GM18511 (cell line): Measurements from ENCODE around the gene MDGA2.

Experiments
- ATAC-seq: cut with Tn5 transposase; IDR thresholded peaks from one replicate; pipeline ENCODE4 v1.9.1; 2021; ENCODE audit warnings: mild to moderate bottlenecking, moderate library complexity; ENCODE audit not compliant: unreplicated experiment

The MDGA2 gene

GRCh38 chr14:47507861-47508260, 167.5 kb downstream of the MDGA2 start:
- no peak for ATAC-seq

GRCh38 chr14:47500369-47500768, 175.0 kb downstream of the MDGA2 start:
- no peak for ATAC-seq

- no peak for ATAC-seq
Measured at GRCh38 chr14:47490766-47491165, 184.6 kb downstream of the MDGA2 start.

DNA sequence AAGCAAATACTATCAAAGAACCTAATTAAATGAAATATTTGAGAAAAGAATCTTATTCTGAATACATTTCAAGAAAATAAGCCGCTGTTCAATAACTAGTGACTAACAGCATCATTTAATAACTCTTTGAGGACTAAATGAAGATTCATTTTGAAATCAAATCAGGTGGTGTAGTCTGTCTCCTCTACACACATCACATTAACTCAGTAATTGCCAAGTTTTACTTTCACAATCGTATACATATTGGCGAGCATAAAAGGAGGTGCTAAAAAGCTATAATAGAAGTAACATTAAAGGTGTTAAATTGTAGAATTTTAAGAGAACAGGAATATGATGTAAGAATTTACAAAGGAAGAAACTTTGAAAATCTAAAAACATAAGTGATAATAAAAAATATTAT, 185.1 kb downstream of the MDGA2 start:
- ATAC-seq, result no peak

GRCh38 chr14:47485421-47485820, 190.0 kb downstream of the MDGA2 start:
- no peak for ATAC-seq

DNA sequence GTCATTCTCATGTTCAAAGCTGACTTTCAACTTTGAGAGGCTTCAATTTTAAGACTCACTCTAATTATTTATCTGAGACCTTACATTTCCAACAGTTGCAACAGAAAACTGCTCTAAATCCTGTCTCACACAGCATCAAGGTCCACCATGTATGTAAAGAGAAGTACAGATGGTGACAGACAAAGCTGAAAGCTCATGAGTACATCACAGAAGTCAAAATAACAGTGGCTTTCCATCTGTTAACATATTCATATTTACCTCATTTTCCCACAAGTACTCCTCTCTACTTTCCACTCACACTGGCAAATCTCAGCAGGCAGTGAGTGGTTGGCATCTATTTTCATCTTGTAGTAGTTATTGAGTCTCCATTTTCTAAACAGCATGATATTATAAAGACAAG, 192.0 kb downstream of the MDGA2 start:
- no peak for ATAC-seq

DNA sequence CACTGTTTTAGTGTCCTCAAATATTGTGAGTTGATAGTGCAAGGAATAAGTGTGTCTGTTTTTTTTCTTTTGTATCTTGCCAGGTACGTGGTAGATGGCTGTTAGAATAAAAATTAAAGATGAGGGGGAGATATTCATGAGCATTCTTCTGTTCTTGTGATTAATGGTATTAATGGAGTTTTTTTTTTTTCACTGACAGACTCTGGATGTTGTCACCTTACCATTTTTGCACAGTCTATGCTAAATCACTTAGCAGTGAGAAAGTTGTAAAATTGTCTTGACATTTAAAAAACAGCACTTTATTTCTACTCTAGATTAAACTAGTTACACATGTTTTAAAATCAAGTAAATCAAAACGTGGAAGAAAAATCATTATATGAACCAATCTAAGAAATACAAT, 204.3 kb downstream of the MDGA2 start:
- ATAC-seq, result no peak

- no peak for ATAC-seq
Measured at GRCh38 chr14:47466916-47467315, 208.5 kb downstream of the MDGA2 start.

- ATAC-seq, result no peak
Measured at GRCh38 chr14:47454025-47454424, 221.4 kb downstream of the MDGA2 start.

- no peak for ATAC-seq
Measured at GRCh38 chr14:47447076-47447475, 228.3 kb downstream of the MDGA2 start.

GRCh38 chr14:47442211-47442610, 233.2 kb downstream of the MDGA2 start:
- ATAC-seq, result no peak

DNA sequence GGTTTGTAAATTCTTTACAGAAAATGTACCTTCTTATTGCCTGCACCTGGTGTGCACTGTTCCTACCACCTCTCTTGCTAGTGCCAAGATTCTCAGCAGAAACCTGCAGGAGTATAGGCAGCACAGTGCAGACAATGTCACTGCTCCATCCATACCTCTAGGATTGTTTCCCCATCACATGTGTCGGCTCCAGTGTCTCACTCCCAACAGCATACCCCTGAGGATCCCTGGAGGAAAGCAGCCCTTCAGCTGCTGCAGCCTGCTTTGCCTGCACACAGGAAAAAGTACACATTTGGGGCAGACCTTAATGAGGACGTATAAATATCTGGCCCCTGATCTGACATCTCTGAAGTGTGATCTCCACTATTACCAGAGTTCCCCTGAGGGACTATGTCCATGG, 235.5 kb downstream of the MDGA2 start:
- ATAC-seq, result no peak

DNA sequence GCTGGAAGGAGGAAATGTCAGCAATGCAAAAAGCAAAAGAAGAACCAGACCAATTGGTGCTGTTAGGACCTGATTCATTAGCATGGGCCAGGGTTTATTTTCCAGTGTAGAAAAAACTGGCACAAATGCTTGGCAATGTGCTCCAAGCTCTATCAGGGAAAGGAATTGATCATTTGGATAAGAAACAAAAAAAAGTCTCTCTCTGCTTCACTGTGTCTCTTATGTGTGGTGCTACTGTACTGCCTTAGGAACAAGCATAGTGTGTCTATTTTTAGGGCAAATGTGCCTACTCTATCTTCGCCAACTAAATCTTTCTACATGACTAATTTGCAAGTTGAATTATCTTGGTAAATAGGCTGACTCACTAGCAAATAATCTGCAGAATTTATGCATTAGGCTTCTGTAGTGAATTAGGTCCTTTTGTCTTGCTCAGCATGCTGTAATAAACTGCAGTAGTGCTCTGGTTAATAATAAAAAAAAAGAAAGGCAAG, 236.7 kb downstream of the MDGA2 start:
- ATAC-seq, result no peak

DNA sequence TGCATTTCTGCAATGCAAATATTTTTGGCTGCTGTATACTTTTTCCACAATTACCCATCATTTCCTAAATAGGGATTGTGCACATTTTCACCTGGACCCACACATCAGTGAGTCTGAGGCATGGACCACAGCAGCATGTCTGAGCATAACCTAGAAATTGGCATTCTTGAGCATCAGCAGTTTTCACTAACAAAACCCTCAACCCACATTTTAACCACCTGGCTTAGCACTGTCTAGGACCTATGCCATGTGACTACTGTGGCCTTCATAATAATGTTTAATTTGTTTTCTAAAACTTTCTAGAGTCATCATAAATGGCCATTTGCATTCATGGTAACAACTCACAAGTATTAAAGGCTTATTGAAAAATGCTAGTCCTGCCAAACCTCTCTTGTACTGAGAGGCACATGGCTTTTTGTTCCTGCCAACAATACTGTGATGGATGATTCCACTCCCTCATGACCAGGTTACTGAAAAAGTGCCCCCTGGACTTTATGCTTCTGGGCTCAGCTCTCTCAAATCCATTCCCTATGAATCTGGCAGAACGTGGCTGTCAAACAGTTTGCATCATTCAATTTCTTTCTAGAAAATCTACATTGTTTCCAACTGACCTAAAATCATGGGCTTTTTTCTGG, 240.0 kb downstream of the MDGA2 start:
- no peak for ATAC-seq

DNA sequence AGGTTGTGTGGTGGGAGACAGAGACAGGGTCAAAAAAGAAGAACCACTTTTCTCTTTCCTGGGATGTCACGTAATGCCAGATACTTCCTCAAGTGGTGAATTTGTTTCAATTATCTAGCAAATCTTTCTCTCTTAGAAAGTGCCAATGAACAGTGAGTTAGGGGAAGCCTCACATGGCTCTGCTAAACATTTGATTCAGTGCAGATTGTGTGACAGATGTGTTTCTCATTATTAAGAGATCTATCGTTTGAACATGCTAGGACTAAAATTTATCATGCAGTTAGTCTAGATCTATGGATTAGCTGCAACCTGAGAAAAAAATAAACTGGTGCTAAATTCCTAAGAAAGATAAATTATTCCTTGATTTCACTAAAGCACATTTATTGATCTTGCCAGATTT, 247.8 kb downstream of the MDGA2 start:
- no peak for ATAC-seq

GRCh38 chr14:47425302-47425701, 250.1 kb downstream of the MDGA2 start:
- no peak for ATAC-seq

GRCh38 chr14:47422191-47422590, 253.2 kb downstream of the MDGA2 start:
- ATAC-seq, result no peak

- no peak for ATAC-seq
Measured at GRCh38 chr14:47411523-47411922, 263.9 kb downstream of the MDGA2 start.

DNA sequence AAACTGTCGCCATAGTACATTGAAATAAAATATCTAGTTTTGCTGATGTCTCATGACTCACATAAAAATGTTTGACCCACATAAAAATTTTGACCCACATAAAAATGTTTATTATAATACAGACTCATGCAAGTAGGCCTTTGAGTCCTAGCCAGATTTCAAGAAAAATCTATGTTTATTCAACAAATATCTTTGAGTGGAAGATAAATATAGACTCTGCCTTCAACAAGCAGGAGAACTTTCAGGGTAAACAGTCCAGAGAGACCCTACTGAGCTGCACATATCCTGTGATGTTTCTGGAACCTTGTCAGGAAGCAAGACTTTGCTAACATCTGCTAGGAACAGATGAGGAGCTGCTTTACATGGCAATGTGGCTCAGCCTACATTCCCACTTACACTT, 283.1 kb downstream of the MDGA2 start:
- ATAC-seq, result no peak

DNA sequence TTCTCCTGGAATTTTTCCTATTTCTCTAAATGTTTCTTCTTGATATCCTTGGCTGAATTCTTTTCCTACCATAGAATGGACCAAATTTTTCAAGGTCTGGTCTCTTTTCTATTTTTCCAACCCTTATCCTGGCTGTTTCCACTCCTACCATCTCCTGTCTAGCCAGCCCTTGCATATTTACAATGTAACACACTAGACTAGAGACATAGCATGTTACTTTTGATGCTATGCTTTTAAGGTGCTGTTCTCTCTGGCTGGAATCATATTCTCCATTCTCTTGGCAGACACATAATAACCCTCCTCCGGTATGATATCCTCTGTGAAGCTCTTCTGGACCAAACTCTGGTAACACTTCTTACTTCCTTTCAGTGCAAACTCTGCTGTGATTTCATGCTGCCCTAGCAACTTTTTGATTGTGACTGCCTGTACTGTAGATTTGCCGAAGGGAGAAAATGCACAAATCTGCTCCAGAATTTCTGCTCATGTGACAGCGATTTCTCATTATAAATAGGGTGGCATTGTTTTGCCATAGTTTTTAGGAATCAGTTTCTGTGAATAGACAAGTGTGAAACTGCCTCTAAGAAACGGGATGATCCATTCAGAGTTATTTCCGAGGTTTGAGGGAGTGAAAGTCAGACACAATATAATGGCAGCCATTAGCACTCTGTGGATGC, 284.4 kb downstream of the MDGA2 start:
- ATAC-seq, result no peak

- no peak for ATAC-seq
Measured at GRCh38 chr14:47389535-47389934, 285.9 kb downstream of the MDGA2 start.

GRCh38 chr14:47366006-47366405, 309.4 kb downstream of the MDGA2 start:
- ATAC-seq, result no peak

- no peak for ATAC-seq
Measured at GRCh38 chr14:47365233-47365632, 310.2 kb downstream of the MDGA2 start.
